ENCODE data around the gene TMEM117.
"Not testable (repeated sequence)": the region's sequence is repeated elsewhere in the genome, so short reads cannot be mapped to it uniquely, and the experiment has no call there.

TMEM117 gene

GRCh38 chr12:44025499-44025898 is 189.6 kb downstream of the TMEM117 start:
- no peak for DNase-seq (ENCODE audit: low spot score)

- no peak for DNase-seq (ENCODE audit: low spot score)
These were observed 190.2 kb downstream of the TMEM117 start for GRCh38 chr12:44026046-44026445.

GRCh38 chr12:44026926-44027325 is 191.0 kb downstream of the TMEM117 start:
- not testable (repeated sequence) for DNase-seq (ENCODE audit: low spot score)

GRCh38 chr12:44029194-44029593 is 193.3 kb downstream of the TMEM117 start:
- DNase-seq (ENCODE audit: low spot score) = no peak

- no peak for DNase-seq (ENCODE audit: low spot score)
These were observed 195.7 kb downstream of the TMEM117 start for GRCh38 chr12:44031472-44032185.

- no peak for DNase-seq (ENCODE audit: low spot score)
These were observed 199.0 kb downstream of the TMEM117 start for GRCh38 chr12:44034906-44035305.

- no peak for DNase-seq (ENCODE audit: low spot score)
These were observed 201.1 kb downstream of the TMEM117 start for GRCh38 chr12:44036875-44037443.

GRCh38 chr12:44038411-44038810 is 202.5 kb downstream of the TMEM117 start:
- DNase-seq (ENCODE audit: low spot score) = no peak

GRCh38 chr12:44044491-44044890 is 208.6 kb downstream of the TMEM117 start:
- DNase-seq (ENCODE audit: low spot score) = not testable (repeated sequence)

- DNase-seq (ENCODE audit: low spot score) = no peak
These were observed 211.0 kb downstream of the TMEM117 start for GRCh38 chr12:44046732-44047417.

GRCh38 chr12:44052554-44052953 is 216.7 kb downstream of the TMEM117 start:
- DNase-seq (ENCODE audit: low spot score) = no peak

GRCh38 chr12:44053549-44054127 is 217.8 kb downstream of the TMEM117 start:
- DNase-seq (ENCODE audit: low spot score) = no peak

GRCh38 chr12:44054281-44054680 is 218.4 kb downstream of the TMEM117 start:
- no peak for DNase-seq (ENCODE audit: low spot score)

- no peak for DNase-seq (ENCODE audit: low spot score)
These were observed 222.5 kb downstream of the TMEM117 start for GRCh38 chr12:44058366-44058765.

GRCh38 chr12:44059476-44059875 is 223.6 kb downstream of the TMEM117 start:
- DNase-seq (ENCODE audit: low spot score) = no peak

- DNase-seq (ENCODE audit: low spot score) = peak; percentile 30
These were observed 227.8 kb downstream of the TMEM117 start for GRCh38 chr12:44063671-44064070.

- no peak for DNase-seq (ENCODE audit: low spot score)
These were observed 241.0 kb downstream of the TMEM117 start for GRCh38 chr12:44076871-44077270.

- DNase-seq (ENCODE audit: low spot score) = no peak
These were observed 241.4 kb downstream of the TMEM117 start for GRCh38 chr12:44077294-44077693.

GRCh38 chr12:44078273-44078672 is 242.4 kb downstream of the TMEM117 start:
- DNase-seq (ENCODE audit: low spot score) = no peak

GRCh38 chr12:44088647-44089046 is 252.8 kb downstream of the TMEM117 start:
- DNase-seq (ENCODE audit: low spot score) = no peak

- peak; percentile 7 for DNase-seq (ENCODE audit: low spot score)
These were observed 256.2 kb downstream of the TMEM117 start for GRCh38 chr12:44091948-44092606.

GRCh38 chr12:44098786-44099185 is 262.9 kb downstream of the TMEM117 start:
- no peak for DNase-seq (ENCODE audit: low spot score)
